Bronchial epithelial cell (primary cell): ENCODE measurements around the gene PTGER1. TPM values are rescaled to one million over a fixed set of nuclear protein-coding genes. Genes with fewer than 3 reads are reported as not detected.

Experiments
- DNase-seq: peaks from one replicate; pipeline ENCODE4 v3.0.0-alpha.2; 2010; ENCODE audit warnings: low read depth
- FAIRE-seq: peaks from 2 replicates; lab custom pipeline; 2011; peaks lifted over from hg19 to GRCh38; lab: Jason Lieb, UNC
- H3K27me3 ChIP-seq: 2 replicates; pipeline ENCODE4 v1.5.1; 2011; ENCODE audit warnings: low read length; ENCODE audit not compliant: control insufficient read depth, insufficient read depth
- H3K36me3 ChIP-seq: 2 replicates; pipeline ENCODE4 v1.5.1; 2011; ENCODE audit warnings: low read length; ENCODE audit not compliant: control insufficient read depth, insufficient read depth
- H3K4me3 ChIP-seq: 2 replicates; pipeline ENCODE4 v1.5.1; 2011; ENCODE audit warnings: mild to moderate bottlenecking, low read depth, low read length, control low read depth
- total RNA-seq: library from RNA; depleted of rRNA; stranded (reverse); fragments of >200 nt; gene quantifications from 2 replicates; pipeline ENCODE4 v1.2.1, GENCODE V29; 2014
- TF ChIP-seq, protein P1 (sequence below): IDR thresholded peaks from 2 replicates; pipeline ENCODE4 v1.5.1; 2011; ENCODE audit warnings: mild to moderate bottlenecking, moderate library complexity, low read length, control low read depth, inconsistent platforms; ENCODE audit not compliant: insufficient read depth, severe bottlenecking

The PTGER1 gene
- total RNA-seq, 1 donor from 2014 or later, result 2.6 TPM

DNA sequence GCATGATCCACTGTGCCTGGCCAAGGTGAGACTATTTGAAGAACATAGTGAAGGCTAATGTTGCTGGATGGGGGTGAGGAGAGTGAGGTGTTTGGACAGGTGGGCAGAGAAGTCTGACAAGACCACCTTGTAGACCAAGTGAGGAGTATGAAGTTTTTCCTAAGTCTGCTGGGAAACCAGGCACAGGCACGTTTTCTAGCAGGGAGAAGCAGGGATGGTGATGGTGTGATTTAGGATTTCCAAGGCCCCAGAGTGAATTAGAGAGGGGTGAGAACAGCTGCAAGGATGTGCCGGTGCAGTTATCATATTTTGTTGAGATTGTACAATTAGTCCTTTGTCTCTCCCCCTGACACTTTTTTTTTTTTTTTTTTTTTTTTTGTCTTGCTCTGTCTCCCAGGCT lies 47.7 kb downstream of the PTGER1 start:
- H3K4me3 ChIP-seq, result no peak overlapping the region
- TF ChIP-seq, protein P1, sequence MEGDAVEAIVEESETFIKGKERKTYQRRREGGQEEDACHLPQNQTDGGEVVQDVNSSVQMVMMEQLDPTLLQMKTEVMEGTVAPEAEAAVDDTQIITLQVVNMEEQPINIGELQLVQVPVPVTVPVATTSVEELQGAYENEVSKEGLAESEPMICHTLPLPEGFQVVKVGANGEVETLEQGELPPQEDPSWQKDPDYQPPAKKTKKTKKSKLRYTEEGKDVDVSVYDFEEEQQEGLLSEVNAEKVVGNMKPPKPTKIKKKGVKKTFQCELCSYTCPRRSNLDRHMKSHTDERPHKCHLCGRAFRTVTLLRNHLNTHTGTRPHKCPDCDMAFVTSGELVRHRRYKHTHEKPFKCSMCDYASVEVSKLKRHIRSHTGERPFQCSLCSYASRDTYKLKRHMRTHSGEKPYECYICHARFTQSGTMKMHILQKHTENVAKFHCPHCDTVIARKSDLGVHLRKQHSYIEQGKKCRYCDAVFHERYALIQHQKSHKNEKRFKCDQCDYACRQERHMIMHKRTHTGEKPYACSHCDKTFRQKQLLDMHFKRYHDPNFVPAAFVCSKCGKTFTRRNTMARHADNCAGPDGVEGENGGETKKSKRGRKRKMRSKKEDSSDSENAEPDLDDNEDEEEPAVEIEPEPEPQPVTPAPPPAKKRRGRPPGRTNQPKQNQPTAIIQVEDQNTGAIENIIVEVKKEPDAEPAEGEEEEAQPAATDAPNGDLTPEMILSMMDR, result no peak
- FAIRE-seq (no peak), DNase-seq (no peak)
- no peaks in the 10 kb centered on the region for H3K36me3 ChIP-seq
- H3K27me3 ChIP-seq, result peaks cover 2% of the 10 kb centered on the region

DNA sequence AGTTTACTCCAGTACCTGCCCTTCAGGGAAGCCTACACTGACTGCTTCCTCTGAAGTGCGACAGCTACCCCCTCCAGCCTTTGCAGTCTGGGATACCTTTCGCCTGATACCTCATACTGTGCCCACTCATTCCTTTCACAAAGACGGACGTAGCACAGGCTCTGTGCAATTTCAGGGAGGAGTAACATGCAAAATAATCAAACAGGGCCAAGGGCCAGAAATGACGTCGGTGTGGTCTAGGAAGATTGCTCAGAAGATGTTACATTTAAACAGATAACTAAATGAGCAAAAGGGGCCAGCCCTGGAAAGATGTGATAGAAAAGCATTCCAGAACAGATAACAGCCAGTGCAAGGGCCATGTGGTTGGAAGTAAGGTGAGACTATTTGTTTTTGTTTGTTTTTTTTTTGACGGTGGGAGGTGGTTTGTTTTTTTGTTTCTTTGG lies 49.4 kb downstream of the PTGER1 start:
- FAIRE-seq, result no peak
- TF ChIP-seq, protein P1, result no peak

More for the DNA sequence above, 49.4 kb downstream of the PTGER1 start:
- Histone ChIP-seq H3K27me3 (peaks cover under 1% of the 10 kb centered on the region), H3K36me3 (no peaks in the 10 kb centered on the region), H3K4me3 (no peak overlapping the region)
- no peak for DNase-seq

Other genes with a start within 250 kb of the PTGER1 start
- 2.4 and 3.5 TPM in 2 replicates for gene ADGRE5, start 93.9 kb downstream of the PTGER1 start, total RNA-seq
- 36.7 and 54.8 TPM in 2 replicates for gene DDX39A, start 56.0 kb downstream of the PTGER1 start, total RNA-seq
- 22.1 and 32.9 TPM in 2 replicates for gene PKN1, start 42.0 kb downstream of the PTGER1 start, total RNA-seq
- gene GIPC1, start 20.8 kb upstream of the PTGER1 start, total RNA-seq, result 327 and 466 TPM in 2 replicates
- gene DNAJB1, start 43.0 kb upstream of the PTGER1 start, total RNA-seq, result 58.4 and 117 TPM in 2 replicates
- 20.0 and 46.3 TPM in 2 replicates for gene TECR, start 54.2 kb upstream of the PTGER1 start, total RNA-seq
- 192 and 347 TPM in 2 replicates for gene NDUFB7, start 96.7 kb upstream of the PTGER1 start, total RNA-seq
- not detected in 2 replicates for gene CLEC17A, start 107.7 kb upstream of the PTGER1 start, total RNA-seq
- not detected in 2 replicates for gene ADGRE3, start 199.5 kb upstream of the PTGER1 start, total RNA-seq
- 12.3 and 22.9 TPM in 2 replicates for gene ZNF333, start 214.7 kb upstream of the PTGER1 start, total RNA-seq